H9 (cell line): ENCODE data around the gene ZNF101. TPM values are rescaled to one million over a fixed set of nuclear protein-coding genes. Genes with fewer than 3 reads are reported as not detected.

ENCODE experiments used
- DNase-seq: peaks from one replicate; pipeline ENCODE4 v3.0.0-alpha.2; 2017
- H2AFZ ChIP-seq: one replicate; pipeline ENCODE4 v1.6.1; 2013; ENCODE audit warnings: mild to moderate bottlenecking, low read length, control low read depth, moderate library complexity
- H2AK5ac ChIP-seq: 2 replicates; pipeline ENCODE4 v1.6.1; 2013; ENCODE audit warnings: low read length, control low read depth, mixed read lengths; ENCODE audit not compliant: insufficient read length
- H2BK120ac ChIP-seq: one replicate; pipeline ENCODE4 v1.6.1; 2013; ENCODE audit warnings: low read depth, mild to moderate bottlenecking, low read length, control low read depth, inconsistent platforms; ENCODE audit not compliant: poor library complexity, severe bottlenecking
- H2BK12ac ChIP-seq: 2 replicates; pipeline ENCODE4 v1.6.1; 2013; ENCODE audit warnings: low read length, control low read depth, mixed read lengths, low read depth; ENCODE audit not compliant: insufficient read length
- H2BK15ac ChIP-seq: 2 replicates; pipeline ENCODE4 v1.6.1; 2013; ENCODE audit warnings: low read depth, low read length, control low read depth
- H2BK20ac ChIP-seq: one replicate; pipeline ENCODE4 v1.6.1; 2013; ENCODE audit warnings: low read depth, mild to moderate bottlenecking, low read length, control low read depth, inconsistent platforms; ENCODE audit not compliant: poor library complexity, severe bottlenecking
- H2BK5ac ChIP-seq: 2 replicates; pipeline ENCODE4 v1.6.1; 2013; ENCODE audit warnings: low read length, control low read depth, mixed read lengths; ENCODE audit not compliant: insufficient read length
- H3K14ac ChIP-seq: 2 replicates; pipeline ENCODE4 v1.6.1; 2013; ENCODE audit warnings: low read length, control low read depth; ENCODE audit not compliant: insufficient read depth
- H3K18ac ChIP-seq: 2 replicates; pipeline ENCODE4 v1.6.1; 2013; ENCODE audit warnings: low read depth, mild to moderate bottlenecking, mixed read lengths, low read length, control low read depth; ENCODE audit not compliant: insufficient read length
- H3K23ac ChIP-seq: 2 replicates; pipeline ENCODE4 v1.6.1; 2013; ENCODE audit warnings: low read length, control low read depth, mixed read lengths, low read depth; ENCODE audit not compliant: insufficient read length
- H3K23me2 ChIP-seq: 2 replicates; pipeline ENCODE4 v1.6.1; 2013; ENCODE audit warnings: low read depth, mild to moderate bottlenecking, mixed read lengths, low read length, control low read depth; ENCODE audit not compliant: insufficient read length, poor library complexity, severe bottlenecking
- H3K27ac ChIP-seq: 2 replicates; pipeline ENCODE4 v1.5.1; 2013; ENCODE audit warnings: low read length, control low read depth, mixed read lengths, low read depth; ENCODE audit not compliant: insufficient read length
- H3K27me3 ChIP-seq: 2 replicates; pipeline ENCODE4 v1.6.1; 2013; ENCODE audit warnings: low read length, control low read depth, inconsistent platforms; ENCODE audit not compliant: insufficient read depth
- H3K4ac ChIP-seq: 2 replicates; pipeline ENCODE4 v1.6.1; 2013; ENCODE audit warnings: low read depth, mild to moderate bottlenecking, control low read depth, inconsistent platforms, low read length, moderate library complexity
- H3K4me1 ChIP-seq: 2 replicates; pipeline ENCODE4 v1.6.1; 2013; ENCODE audit warnings: low read length, control low read depth, inconsistent platforms; ENCODE audit not compliant: insufficient read depth
- H3K4me2 ChIP-seq: 2 replicates; pipeline ENCODE4 v1.6.1; 2013; ENCODE audit warnings: low read length, control low read depth, mixed read lengths; ENCODE audit not compliant: insufficient read length, insufficient read depth
- H3K56ac ChIP-seq: 2 replicates; pipeline ENCODE4 v1.6.1; 2013; ENCODE audit warnings: low read depth, mild to moderate bottlenecking, mixed read lengths, low read length, control low read depth; ENCODE audit not compliant: insufficient read length
- H3K79me1 ChIP-seq: 2 replicates; pipeline ENCODE4 v1.6.1; 2013; ENCODE audit warnings: low read depth, mild to moderate bottlenecking, moderate library complexity, low read length, control low read depth, inconsistent platforms; ENCODE audit not compliant: insufficient read depth, poor library complexity, severe bottlenecking
- H3K79me2 ChIP-seq: 2 replicates; pipeline ENCODE4 v1.6.1; 2013; ENCODE audit warnings: low read length, control low read depth, inconsistent platforms; ENCODE audit not compliant: insufficient read depth
- H3K9ac ChIP-seq: 2 replicates; pipeline ENCODE4 v1.6.1; 2013; ENCODE audit warnings: low read length, control low read depth, mixed read lengths; ENCODE audit not compliant: insufficient read length; ENCODE audit errors: extremely low read depth
- H3K9me3 ChIP-seq: one replicate; pipeline ENCODE4 v1.6.1; 2013; ENCODE audit warnings: low read depth, low read length, inconsistent platforms; ENCODE audit not compliant: control insufficient read depth
- H3T11ph ChIP-seq: one replicate; pipeline ENCODE4 v1.6.1; 2013; ENCODE audit warnings: mild to moderate bottlenecking, low read length, control low read depth, inconsistent platforms
- H4K20me1 ChIP-seq: one replicate; pipeline ENCODE4 v1.6.1; 2013; ENCODE audit not compliant: control insufficient read depth, insufficient read length, insufficient read depth
- H4K5ac ChIP-seq: 2 replicates; pipeline ENCODE4 v1.6.1; 2013; ENCODE audit warnings: low read depth, mild to moderate bottlenecking, mixed read lengths, low read length, control low read depth; ENCODE audit not compliant: insufficient read length
- H4K8ac ChIP-seq: replicated peaks from 2 replicates; pipeline ENCODE4 v1.6.1; 2013; ENCODE audit warnings: low read length, control low read depth, mixed read lengths, low read depth; ENCODE audit not compliant: insufficient read length
- H4K91ac ChIP-seq: 2 replicates; pipeline ENCODE4 v1.6.1; 2013; ENCODE audit warnings: low read depth, mild to moderate bottlenecking, moderate library complexity, mixed read lengths, low read length, control low read depth; ENCODE audit not compliant: insufficient read length
- H3K27ac Mint-ChIP-seq, 3 experiments: 2 replicates in 2 of 3; 3 replicates in 1 of 3; pipeline ENCODE4 v1.8.0; 2020 to 2021; ENCODE audit warnings: mixed read lengths in 3 of 3, mild to moderate bottlenecking in 1 of 3, moderate library complexity in 1 of 3
- H3K27me3 Mint-ChIP-seq: 2 replicates; pipeline ENCODE4 v1.8.0; 2021; ENCODE audit warnings: low read depth, mild to moderate bottlenecking, moderate library complexity, mixed read lengths
- H3K36me3 Mint-ChIP-seq, 3 experiments: 2 replicates in 2 of 3; 3 replicates in 1 of 3; pipeline ENCODE4 v1.8.0; 2020 to 2021; ENCODE audit warnings: low read depth in 3 of 3, mixed read lengths in 3 of 3; ENCODE audit not compliant: insufficient read depth in 1 of 3
- H3K4me1 Mint-ChIP-seq, 2 experiments: 2 replicates each; pipeline ENCODE4 v1.8.0; 2020; ENCODE audit warnings: mixed read lengths in 2 of 2
- H3K4me3 Mint-ChIP-seq, 2 experiments: 2 replicates in 1 of 2; 3 replicates in 1 of 2; pipeline ENCODE4 v1.8.0; 2020 to 2021; ENCODE audit warnings: mild to moderate bottlenecking in 2 of 2, mixed read lengths in 2 of 2, moderate library complexity in 1 of 2
- H3K9me3 Mint-ChIP-seq, 2 experiments: 2 replicates in 1 of 2; 3 replicates in 1 of 2; pipeline ENCODE4 v1.8.0; 2020; ENCODE audit warnings: mild to moderate bottlenecking in 2 of 2, mixed read lengths in 2 of 2, moderate library complexity in 1 of 2
- CTCF ChIP-seq: fragments of 200-600 bp; sonication (generic); conservative IDR thresholded peaks from 3 replicates; pipeline ENCODE4 v1.8.0; 2021; ENCODE audit warnings: antibody characterized with exemption, mild to moderate bottlenecking
- WGBS: extraction: QIAGEN DNeasy Blood & Tissue Kit; methylation state at CpG from one replicate; pipeline ENCODE4 v1.1.7; 2013; ENCODE audit warnings: missing lambda C conversion rate, low lambda C conversion rate, mixed read lengths; ENCODE audit not compliant: insufficient read length; ENCODE audit errors: extremely low coverage; 5-methylcytosine and 5-hydroxymethylcytosine counted together
- total RNA-seq: library from RNA; stranded (reverse); gene quantifications from 2 replicates; pipeline ENCODE4 v1.2.1, GENCODE V29; 2021

Gene ZNF101
- total RNA-seq, 1 experiment from 2014 or later = 46.9 TPM

GRCh38 chr19:19637523-19638251, 31.0 kb upstream of the ZNF101 start:
- Mint-ChIP-seq H3K4me3 (no peak overlapping the region), H3K36me3 (peaks cover 9 to 31% (median 29%) of the 10 kb centered on the region in 3 experiments; a peak in 6 of 7 replicates), H3K27me3 (no peaks in the 10 kb centered on the region), H3K9me3 (no peaks in the 10 kb centered on the region; a peak in 1 of 5 replicates), H3K27ac (peak overlapping the region in 1 of 3 experiments; percentile 89; a peak in 2 of 7 replicates), H3K4me1 (peaks cover 5 to 10% of the 10 kb centered on the region in 2 experiments)
- Histone ChIP-seq H2BK12ac (no peak overlapping the region), H3K79me2 (no peaks in the 10 kb centered on the region), H4K8ac (no peak overlapping the region), H3K27ac (no peak overlapping the region), H4K91ac (no peak overlapping the region), H3K23me2 (peaks cover 1% of the 10 kb centered on the region), H3K4ac (no peak overlapping the region), H3K4me1 (no peaks in the 10 kb centered on the region), H3K9me3 (no peaks in the 10 kb centered on the region), H3K18ac (no peak overlapping the region), H3K56ac (no peak overlapping the region), H2AFZ (no peak overlapping the region), H3K4me2 (no peak overlapping the region), H3K23ac (no peak overlapping the region), H3K27me3 (no peaks in the 10 kb centered on the region), H3K9ac (no peak overlapping the region), H2BK5ac (no peak overlapping the region), H4K20me1 (no peaks in the 10 kb centered on the region), H3K79me1 (no peaks in the 10 kb centered on the region), H2BK120ac (no peak overlapping the region), H2BK15ac (no peak overlapping the region), H3K14ac (no peak overlapping the region), H4K5ac (no peak overlapping the region), H3T11ph (no peak overlapping the region), H2BK20ac (no peak overlapping the region), H2AK5ac (no peak overlapping the region)
- peak; percentile 54 for TF ChIP-seq CTCF
- WGBS = no CpG with 5 or more reads among the region's 53 CpGs
- DNase-seq = peak; percentile 92
